Activated T-cell treated with anti-CD3 and anti-CD28 coated beads, Interleukin-2, amount 50 U/mL, for 72 hours (primary cell): Measurements from ENCODE around the gene NOS1AP. TPM values are rescaled to one million over a fixed set of nuclear protein-coding genes. Genes with fewer than 3 reads are reported as not detected.

ENCODE experiments used
- ATAC-seq, 2 donors: fragments of 150-1000 bp; cut with Tn5 transposase; replicated peaks in 1 of 2; 2 replicates each; pipeline ENCODE4 v1.10.0; 2021; ENCODE audit warnings: moderate library complexity in 2 of 2, mild to moderate bottlenecking in 1 of 2
- DNase-seq, 2 donors: peaks; one replicate each; pipeline ENCODE4 v3.0.0; 2021 to 2022; ENCODE audit warnings: mixed read lengths in 1 of 2
- H3K27ac Mint-ChIP-seq: one replicate; pipeline ENCODE4 v1.8.0; 2022; ENCODE audit warnings: mild to moderate bottlenecking, moderate library complexity, mixed read lengths
- H3K27me3 Mint-ChIP-seq: one replicate; pipeline ENCODE4 v1.8.0; 2022; ENCODE audit warnings: low read depth, mixed read lengths
- H3K36me3 Mint-ChIP-seq, 2 donors: one replicate each; pipeline ENCODE4 v1.8.0; 2022; ENCODE audit warnings: mixed read lengths in 2 of 2, mild to moderate bottlenecking in 1 of 2; ENCODE audit not compliant: insufficient read depth in 2 of 2
- H3K4me1 Mint-ChIP-seq: one replicate; pipeline ENCODE4 v1.8.0; 2022; ENCODE audit warnings: low read depth, mixed read lengths
- H3K4me3 Mint-ChIP-seq, 2 donors: one replicate each; pipeline ENCODE4 v1.8.0; 2022; ENCODE audit warnings: mild to moderate bottlenecking in 2 of 2, mixed read lengths in 2 of 2, moderate library complexity in 2 of 2
- H3K9me3 Mint-ChIP-seq, 2 donors: one replicate each; pipeline ENCODE4 v1.8.0; 2022; ENCODE audit warnings: mixed read lengths in 2 of 2
- total RNA-seq, 2 donors: library from RNA; stranded (reverse); gene quantifications; one replicate each; pipeline ENCODE4 v1.2.3, GENCODE V29; 2022

NOS1AP gene
- total RNA-seq, 2 donors from 2014 or later, result 0.21 to 0.26 TPM

DNA sequence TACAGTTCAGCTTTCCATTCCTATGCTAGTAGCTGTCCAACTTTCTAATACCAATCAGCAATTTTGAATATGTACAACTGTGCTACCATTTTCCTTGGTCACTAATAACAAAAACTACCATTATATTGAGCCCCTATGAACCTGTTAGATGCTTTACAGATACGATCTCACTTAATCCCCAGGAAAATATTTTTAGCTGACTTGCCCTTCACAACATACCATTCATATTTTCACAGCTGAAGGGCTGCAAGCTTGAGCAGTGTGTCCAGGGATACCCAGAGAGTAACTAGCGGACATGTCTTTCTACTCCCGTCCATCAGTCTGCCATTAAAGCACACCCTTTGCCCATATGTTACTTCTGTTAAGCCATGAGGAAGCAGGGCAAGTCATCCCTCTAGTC lies 166.7 kb downstream of the NOS1AP start:
- Mint-ChIP-seq H3K36me3 (no peaks in the 10 kb centered on the region), H3K4me3 (no peak overlapping the region), H3K4me1 (no peaks in the 10 kb centered on the region), H3K27ac (no peak overlapping the region), H3K9me3 (no peaks in the 10 kb centered on the region), H3K27me3 (peaks cover 37% of the 10 kb centered on the region)
- DNase-seq, result no peak
- no peak for ATAC-seq

DNA sequence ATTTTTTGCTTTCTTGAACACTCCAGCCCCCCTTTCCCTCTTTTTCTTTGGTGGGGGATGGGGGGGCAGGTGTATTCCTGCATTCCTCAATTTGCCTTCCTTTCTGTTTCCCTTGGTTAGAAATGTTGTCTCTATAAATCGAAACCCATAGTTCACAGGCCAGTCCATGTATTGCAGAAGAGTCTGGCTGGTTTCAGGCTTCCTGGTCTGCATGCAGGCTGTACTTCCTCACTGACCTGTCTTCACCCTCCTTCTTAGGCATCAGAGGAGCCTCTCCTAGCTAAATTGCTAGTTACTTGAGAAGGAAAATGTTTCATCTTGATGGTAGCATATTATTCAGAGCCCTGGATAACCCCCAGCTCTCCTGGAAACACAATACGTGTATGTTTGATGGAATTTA lies 167.1 kb downstream of the NOS1AP start:
- Mint-ChIP-seq H3K9me3 (no peaks in the 10 kb centered on the region), H3K4me3 (no peak overlapping the region), H3K4me1 (no peaks in the 10 kb centered on the region), H3K27me3 (peaks cover 41% of the 10 kb centered on the region), H3K27ac (no peak overlapping the region), H3K36me3 (no peaks in the 10 kb centered on the region)
- DNase-seq, result no peak
- ATAC-seq, result no peak

DNA sequence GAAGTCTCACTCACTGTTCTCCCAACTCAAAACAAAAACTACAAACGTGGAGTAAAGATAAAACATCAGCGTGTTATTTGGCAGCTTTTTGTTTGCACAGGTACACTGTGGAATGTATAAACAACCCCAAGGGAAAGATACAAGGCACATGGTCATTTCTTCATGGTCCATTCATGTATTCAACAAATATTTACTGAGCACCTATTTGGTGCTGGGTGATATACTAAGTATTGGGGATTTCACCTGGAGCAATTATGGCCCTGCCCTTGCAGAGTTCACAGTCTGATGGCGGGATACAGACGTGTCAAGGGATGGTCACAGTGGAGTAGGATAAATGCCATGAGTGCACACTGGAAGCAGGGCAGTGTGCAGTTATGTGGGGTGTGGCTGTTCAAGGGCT lies 171.1 kb downstream of the NOS1AP start:
- ATAC-seq, result no peak
- Mint-ChIP-seq H3K4me1 (no peaks in the 10 kb centered on the region), H3K27ac (no peak overlapping the region), H3K9me3 (no peaks in the 10 kb centered on the region), H3K4me3 (no peak overlapping the region), H3K36me3 (no peaks in the 10 kb centered on the region), H3K27me3 (peaks cover 44% of the 10 kb centered on the region)
- DNase-seq, result no peak

DNA sequence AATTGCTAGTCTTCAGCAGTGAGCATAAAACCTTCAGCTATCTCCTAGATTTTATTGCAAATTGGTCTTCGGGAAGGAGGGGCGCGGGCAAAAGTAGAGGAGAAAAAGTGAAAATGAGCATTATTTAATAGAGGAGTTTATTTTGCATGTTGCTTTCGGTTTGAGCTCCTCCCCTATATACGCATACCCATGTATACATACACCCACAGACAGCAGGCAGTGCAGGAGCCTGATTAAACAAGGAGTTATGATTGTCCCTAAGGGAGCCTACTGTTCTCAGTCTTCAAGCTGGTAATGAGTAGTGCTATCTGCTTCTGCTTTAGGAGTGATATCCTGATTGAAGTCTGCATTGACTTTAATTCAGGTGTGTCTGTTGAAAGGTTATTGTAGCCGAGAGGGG lies 173.3 kb downstream of the NOS1AP start:
- H3K27ac Mint-ChIP-seq, result no peak overlapping the region
- no peak for ATAC-seq
- H3K9me3 Mint-ChIP-seq, result peaks cover 0 to 2% of the 10 kb centered on the region in 2 donors
- no peak overlapping the region for H3K4me3 Mint-ChIP-seq
- no peaks in the 10 kb centered on the region for H3K4me1 Mint-ChIP-seq
- DNase-seq, result no peak
- H3K27me3 Mint-ChIP-seq, result peaks cover 26% of the 10 kb centered on the region
- H3K36me3 Mint-ChIP-seq, result no peaks in the 10 kb centered on the region

DNA sequence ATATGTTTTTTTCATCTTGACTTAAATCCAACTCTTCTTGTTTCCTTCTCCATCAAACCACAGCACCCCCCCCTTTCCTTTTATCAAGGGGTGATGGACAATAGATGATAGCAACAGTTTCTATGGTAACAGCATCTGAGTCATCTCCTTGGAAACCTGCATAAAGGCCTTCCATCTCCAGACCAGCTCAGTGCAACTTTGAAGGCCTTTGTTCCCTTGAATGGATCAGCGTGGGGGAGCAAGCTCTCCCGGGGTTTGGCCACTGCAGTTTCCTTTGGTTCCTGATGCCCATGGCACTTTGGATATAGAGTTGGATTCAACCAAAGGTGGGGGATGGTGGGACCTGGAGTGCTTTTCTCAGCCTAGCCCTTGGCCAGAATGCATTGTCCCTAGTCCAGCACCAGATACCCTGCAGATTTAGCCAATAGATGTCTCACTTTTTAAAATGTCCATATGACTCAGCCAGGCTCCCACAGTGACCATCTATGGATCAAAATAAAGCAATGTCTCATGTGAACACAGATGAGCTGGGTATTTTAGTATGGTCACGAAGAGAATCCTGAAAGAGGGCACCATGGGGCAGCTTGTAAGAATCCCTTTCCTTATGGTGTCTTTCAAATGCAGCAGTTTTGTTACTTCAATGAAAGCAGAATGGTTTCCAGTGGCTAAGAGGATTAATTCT lies 179.5 kb downstream of the NOS1AP start:
- Mint-ChIP-seq H3K27ac (no peak overlapping the region), H3K4me1 (no peaks in the 10 kb centered on the region), H3K27me3 (peaks cover 7% of the 10 kb centered on the region), H3K36me3 (no peaks in the 10 kb centered on the region), H3K4me3 (no peak overlapping the region), H3K9me3 (peaks cover 0 to 2% of the 10 kb centered on the region in 2 donors)
- DNase-seq, result no peak
- ATAC-seq, result no peak

DNA sequence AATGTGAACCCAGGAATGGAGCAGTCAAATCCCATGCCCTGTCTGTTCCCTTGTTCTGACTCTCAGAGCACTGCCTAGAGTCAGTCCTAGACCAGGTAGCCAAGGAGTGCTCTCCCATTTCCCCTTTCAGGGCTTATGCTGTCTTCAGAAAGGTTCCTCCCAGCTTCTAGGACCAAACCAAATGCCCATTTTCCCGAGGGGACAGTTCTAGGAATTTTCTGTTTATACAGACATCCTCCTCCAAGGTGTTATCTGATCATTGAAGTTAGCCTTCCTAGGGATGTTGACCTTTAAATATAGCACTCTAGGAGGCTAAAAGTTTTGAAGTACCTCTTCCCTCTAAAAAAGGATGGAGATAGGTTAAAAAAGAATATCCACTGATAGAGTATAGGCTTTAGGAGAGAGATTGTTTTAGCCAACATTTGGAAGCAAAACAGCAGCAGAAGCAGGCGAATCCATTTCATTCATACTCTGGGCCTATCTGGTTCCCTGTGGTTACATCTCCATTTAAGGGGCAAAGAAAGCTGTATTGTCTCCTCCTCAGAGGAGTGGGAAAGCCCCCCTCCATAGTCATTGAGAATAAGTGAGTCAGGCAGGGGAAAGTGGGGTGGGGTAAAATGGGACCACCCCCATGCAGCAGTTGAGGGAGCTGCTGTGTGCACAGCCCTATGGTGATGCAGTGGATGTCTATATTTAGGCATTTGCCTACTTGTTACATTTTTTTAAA lies 180.7 kb downstream of the NOS1AP start:
- DNase-seq (no peak), ATAC-seq (no peak)
- H3K4me3 Mint-ChIP-seq, result no peak overlapping the region
- peaks cover 0 to 2% of the 10 kb centered on the region in 2 donors for H3K9me3 Mint-ChIP-seq
- no peaks in the 10 kb centered on the region for H3K4me1 Mint-ChIP-seq
- H3K36me3 Mint-ChIP-seq, result no peaks in the 10 kb centered on the region
- H3K27ac Mint-ChIP-seq, result no peak overlapping the region
- H3K27me3 Mint-ChIP-seq, result no peaks in the 10 kb centered on the region

DNA sequence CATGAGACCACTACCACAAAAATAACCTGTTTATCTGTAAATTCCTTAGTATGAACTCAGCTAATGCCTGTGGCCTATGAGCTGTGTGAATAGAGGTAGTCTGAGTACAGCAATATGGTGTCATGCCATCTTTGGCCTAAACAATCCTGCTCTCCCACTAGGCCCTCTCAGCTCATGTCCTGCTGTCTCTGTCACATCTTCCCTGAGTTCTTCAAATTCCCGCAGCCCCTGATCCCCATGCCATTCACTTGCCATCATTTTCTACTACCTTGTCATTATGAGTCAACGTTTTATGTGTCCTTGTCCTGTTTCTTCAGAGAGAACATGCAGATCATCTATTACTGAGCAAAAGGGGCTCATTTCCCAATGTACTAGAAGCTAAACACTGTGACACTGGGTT lies 181.6 kb downstream of the NOS1AP start:
- no peak overlapping the region for H3K27ac Mint-ChIP-seq
- peaks cover 0 to 1% of the 10 kb centered on the region in 2 donors for H3K9me3 Mint-ChIP-seq
- H3K36me3 Mint-ChIP-seq, result no peaks in the 10 kb centered on the region
- H3K4me3 Mint-ChIP-seq, result no peak overlapping the region
- ATAC-seq (no peak), DNase-seq (no peak)
- peaks cover under 1% of the 10 kb centered on the region for H3K27me3 Mint-ChIP-seq
- H3K4me1 Mint-ChIP-seq, result no peaks in the 10 kb centered on the region

DNA sequence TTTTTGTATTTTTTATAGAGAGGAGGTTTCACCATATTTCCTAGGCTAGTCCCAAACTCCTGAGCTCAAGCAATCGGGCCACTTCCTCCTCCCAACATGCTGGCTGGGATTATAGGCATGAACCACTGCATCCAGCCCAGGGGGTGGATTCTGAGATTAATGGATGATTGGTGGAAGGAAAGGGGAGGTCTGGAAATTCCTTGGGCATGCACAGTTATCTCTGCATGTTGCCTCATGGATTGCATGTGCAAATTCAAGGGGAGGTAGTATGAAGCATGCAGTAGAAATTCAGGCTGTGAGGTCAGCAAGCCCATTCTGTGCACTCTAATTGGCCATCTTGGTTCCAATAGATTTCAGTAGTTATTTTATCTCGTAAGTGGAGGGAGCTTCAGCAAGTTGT lies 182.7 kb downstream of the NOS1AP start:
- H3K4me3 Mint-ChIP-seq, result no peak overlapping the region
- H3K4me1 Mint-ChIP-seq, result no peaks in the 10 kb centered on the region
- no peaks in the 10 kb centered on the region for H3K9me3 Mint-ChIP-seq
- DNase-seq, result no peak
- H3K27me3 Mint-ChIP-seq, result peaks cover 9% of the 10 kb centered on the region
- H3K36me3 Mint-ChIP-seq, result no peaks in the 10 kb centered on the region
- no peak overlapping the region for H3K27ac Mint-ChIP-seq
- no peak for ATAC-seq

DNA sequence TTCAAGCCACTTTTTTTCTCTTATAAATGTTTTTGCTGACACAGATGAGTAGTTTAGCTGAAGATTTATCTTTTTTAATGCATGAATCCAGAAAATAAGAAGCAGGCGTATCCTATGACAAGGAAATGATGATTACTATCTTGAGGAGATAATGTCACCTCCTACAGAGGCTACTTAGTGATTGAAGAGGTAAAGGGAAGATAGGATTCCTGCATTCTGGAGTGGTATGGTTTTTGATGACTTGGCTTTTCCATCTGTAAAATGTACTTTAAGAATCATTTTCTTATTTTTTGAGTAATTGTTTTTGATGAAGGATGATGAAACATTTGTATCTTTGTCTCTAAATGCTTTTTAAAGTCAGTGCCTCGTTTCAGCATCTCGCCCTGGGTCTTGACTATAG lies 184.3 kb downstream of the NOS1AP start:
- no peaks in the 10 kb centered on the region for H3K9me3 Mint-ChIP-seq
- H3K27ac Mint-ChIP-seq, result no peak overlapping the region

DNA sequence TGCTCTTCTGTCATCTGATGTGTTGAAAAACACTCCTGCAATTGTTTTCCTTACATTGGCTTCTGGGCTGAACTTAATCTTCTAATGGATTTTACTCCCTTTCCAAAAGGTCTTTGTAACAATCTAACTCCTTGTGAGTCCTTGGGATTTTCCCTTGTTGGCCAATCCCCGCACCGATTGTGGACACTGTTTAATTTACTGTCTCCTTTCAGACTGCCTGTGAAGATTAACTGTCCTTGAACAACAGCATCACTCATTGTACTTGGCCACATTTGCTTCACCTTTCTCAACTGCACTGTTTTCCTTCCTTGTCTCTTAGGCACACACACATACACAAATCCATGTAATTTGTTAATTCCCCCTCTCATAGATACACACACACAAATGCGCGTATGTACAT lies 186.8 kb downstream of the NOS1AP start:
- Mint-ChIP-seq H3K27ac (no peak overlapping the region), H3K36me3 (no peaks in the 10 kb centered on the region), H3K9me3 (no peaks in the 10 kb centered on the region), H3K27me3 (peaks cover 27% of the 10 kb centered on the region), H3K4me1 (no peaks in the 10 kb centered on the region), H3K4me3 (no peak overlapping the region)
- ATAC-seq (no peak), DNase-seq (no peak)

More for the DNA sequence above, 184.3 kb downstream of the NOS1AP start:
- ATAC-seq (no peak), DNase-seq (no peak)
- H3K27me3 Mint-ChIP-seq, result peaks cover 16% of the 10 kb centered on the region
- no peaks in the 10 kb centered on the region for H3K4me1 Mint-ChIP-seq
- no peaks in the 10 kb centered on the region for H3K36me3 Mint-ChIP-seq
- no peak overlapping the region for H3K4me3 Mint-ChIP-seq

DNA sequence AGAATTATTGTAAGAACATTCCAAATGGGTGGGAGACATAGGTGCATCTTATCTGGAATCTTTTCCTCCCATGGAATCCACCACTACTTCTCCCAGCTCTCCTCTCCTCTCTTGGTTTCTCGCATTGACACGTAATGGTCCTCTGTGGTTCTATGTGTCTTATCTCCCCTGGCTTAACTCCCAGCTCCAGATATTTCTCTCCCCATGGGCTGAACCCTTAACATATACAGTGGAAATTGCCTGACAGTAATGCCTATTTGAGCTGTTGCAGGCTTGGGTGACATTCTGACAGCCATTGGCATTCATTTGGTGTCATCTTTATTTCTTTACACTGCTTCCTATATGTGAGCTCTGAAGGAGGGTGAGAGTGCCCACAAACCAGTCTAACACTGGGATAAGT lies 188.9 kb downstream of the NOS1AP start:
- no peak for ATAC-seq

DNA sequence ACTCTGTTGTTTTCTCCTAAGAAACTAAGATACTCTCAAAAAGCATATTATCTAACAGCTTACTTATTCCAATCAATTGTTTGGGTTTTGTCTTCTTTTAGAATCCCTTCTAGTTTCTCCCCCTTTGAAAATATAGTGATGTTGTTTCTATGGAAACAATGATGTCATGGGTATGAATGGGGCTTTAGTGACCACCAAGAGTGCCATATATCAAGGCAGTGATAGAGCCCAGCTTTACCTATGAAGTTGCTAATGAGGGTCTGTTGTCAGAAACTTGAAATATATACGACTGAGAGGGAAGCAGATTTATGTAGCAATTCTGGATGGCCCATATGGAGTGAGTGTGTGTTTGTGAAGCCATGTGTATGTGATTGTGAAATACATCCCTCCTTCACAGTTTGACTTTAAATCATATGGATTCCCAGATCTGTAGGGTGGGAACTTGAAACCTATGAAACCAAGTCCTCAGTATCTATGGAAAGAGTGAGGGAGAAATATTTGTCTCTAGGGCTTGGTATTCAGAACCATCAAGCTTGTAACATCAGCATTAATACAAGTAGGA lies 190.5 kb downstream of the NOS1AP start:
- Mint-ChIP-seq H3K4me1 (no peaks in the 10 kb centered on the region), H3K4me3 (no peak overlapping the region), H3K36me3 (no peaks in the 10 kb centered on the region), H3K27me3 (peaks cover 46% of the 10 kb centered on the region), H3K27ac (no peak overlapping the region), H3K9me3 (no peaks in the 10 kb centered on the region)
- no peak for DNase-seq
- ATAC-seq, result no peak

More for the DNA sequence above, 188.9 kb downstream of the NOS1AP start:
- Mint-ChIP-seq H3K4me3 (no peak overlapping the region), H3K9me3 (no peaks in the 10 kb centered on the region), H3K27me3 (peaks cover 37% of the 10 kb centered on the region), H3K36me3 (no peaks in the 10 kb centered on the region), H3K4me1 (no peaks in the 10 kb centered on the region), H3K27ac (no peak overlapping the region)
- DNase-seq, result no peak

DNA sequence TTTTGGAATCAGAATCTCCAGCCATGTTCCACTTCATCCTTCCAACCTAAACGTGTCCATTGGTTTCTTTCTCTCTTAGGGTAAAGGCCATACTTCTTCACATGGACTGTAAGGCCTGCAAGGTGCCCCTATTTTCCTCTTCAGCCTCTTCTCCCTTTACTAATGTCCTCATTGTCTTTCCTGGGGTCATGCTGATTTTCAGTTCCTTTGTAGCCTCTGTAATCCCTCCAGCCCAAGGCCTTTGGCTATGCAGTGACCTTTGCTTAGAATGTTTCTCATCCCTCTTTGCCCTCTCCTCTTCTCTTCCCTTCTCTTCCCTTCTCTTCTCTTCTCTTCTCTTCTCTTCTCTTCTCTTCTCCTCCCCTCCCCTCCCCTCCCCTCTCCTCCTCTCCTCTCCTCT lies 194.6 kb downstream of the NOS1AP start:
- no peak for DNase-seq
- Mint-ChIP-seq H3K36me3 (no peaks in the 10 kb centered on the region), H3K4me1 (no peaks in the 10 kb centered on the region), H3K27me3 (peaks cover 30% of the 10 kb centered on the region), H3K9me3 (no peaks in the 10 kb centered on the region), H3K27ac (no peak overlapping the region), H3K4me3 (no peak overlapping the region)
- ATAC-seq, result no peak
